Measurements from ENCODE around the gene RPL39L. TPM values are rescaled to one million over a fixed set of nuclear protein-coding genes. Genes with fewer than 3 reads are reported as not detected.

RPL39L gene
- total RNA-seq, result 27.0 TPM

GRCh38 chr3:187139126-187139894, at the start of gene RPL39L:
RPL39L (minus strand) TSS chr3:187139496; CDS start chr3:187121300, 18,196 bp downstream.

Other genes starting within 250 kb of the RPL39L start
- gene ST6GAL1, start 209.0 kb downstream of the RPL39L start, total RNA-seq, result 82.9 TPM
- not detected for gene RTP1, start 58.0 kb upstream of the RPL39L start, total RNA-seq
- gene MASP1, start 152.2 kb upstream of the RPL39L start, total RNA-seq, result 8.5 TPM
- gene RTP4, start 228.9 kb upstream of the RPL39L start, total RNA-seq, result 1.7 TPM